GM06990 (cell line): ENCODE data around the gene TBC1D10A.

ENCODE experiments used
- DNase-seq: peaks from one replicate; pipeline ENCODE4 v3.0.0-alpha.2; 2011; ENCODE audit not compliant: insufficient read length; ENCODE audit errors: extremely low read depth
- H3K27me3 ChIP-seq: replicated peaks from 2 replicates; pipeline ENCODE4 v1.6.0; 2011; ENCODE audit warnings: low read length; ENCODE audit not compliant: control insufficient read depth, insufficient read depth
- H3K36me3 ChIP-seq: 2 replicates; pipeline ENCODE4 v1.5.1; 2011; ENCODE audit warnings: low read length; ENCODE audit not compliant: control insufficient read depth, insufficient read depth
- H3K4me3 ChIP-seq: replicated peaks from 2 replicates; pipeline ENCODE4 v1.5.1; 2011; ENCODE audit warnings: low read depth, mild to moderate bottlenecking, control low read depth, low read length
- CTCF ChIP-seq: IDR thresholded peaks from 2 replicates; pipeline ENCODE4 v1.5.1; 2011; ENCODE audit warnings: low read length, control low read depth, mild to moderate bottlenecking, inconsistent platforms; ENCODE audit not compliant: insufficient read depth, poor library complexity, severe bottlenecking

The TBC1D10A gene

GRCh38 chr22:30315962-30316576 lies 10.7 kb downstream of the TBC1D10A start:
- no peak overlapping the region for H3K4me3 ChIP-seq
- H3K27me3 ChIP-seq = no peaks in the 10 kb centered on the region
- no peak for DNase-seq
- TF ChIP-seq CTCF = no peak
- peaks cover 10% of the 10 kb centered on the region for H3K36me3 ChIP-seq

DNA sequence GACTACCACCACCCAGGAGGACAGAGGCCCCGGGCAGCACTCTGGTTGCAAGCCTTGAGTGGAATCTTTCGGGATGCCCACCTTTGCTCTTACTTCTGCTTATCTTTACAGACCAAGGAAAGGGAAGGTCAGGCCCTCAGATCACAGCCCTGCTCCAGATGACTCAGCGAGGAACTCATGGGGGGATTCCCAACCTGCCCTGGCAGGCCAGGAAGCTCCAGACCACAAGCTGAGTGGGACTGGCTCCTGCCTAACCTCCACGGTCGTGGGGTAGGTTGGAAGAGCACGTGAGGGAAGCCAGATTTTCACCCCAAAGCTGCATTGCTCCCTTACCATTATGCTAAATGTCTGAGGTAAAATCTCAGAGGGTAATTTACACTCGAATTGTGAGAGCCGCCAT lies 11.8 kb downstream of the TBC1D10A start:
- TF ChIP-seq CTCF = no peak
- peak; percentile 71 for DNase-seq
- no peaks in the 10 kb centered on the region for H3K27me3 ChIP-seq
- H3K4me3 ChIP-seq = no peak overlapping the region
- peaks cover 4% of the 10 kb centered on the region for H3K36me3 ChIP-seq

- no peak for DNase-seq
- Histone ChIP-seq H3K4me3 (no peak overlapping the region), H3K36me3 (peaks cover 1% of the 10 kb centered on the region), H3K27me3 (no peaks in the 10 kb centered on the region)
- no peak for TF ChIP-seq CTCF
These were observed 13.0 kb downstream of the TBC1D10A start for GRCh38 chr22:30313527-30314363.

DNA sequence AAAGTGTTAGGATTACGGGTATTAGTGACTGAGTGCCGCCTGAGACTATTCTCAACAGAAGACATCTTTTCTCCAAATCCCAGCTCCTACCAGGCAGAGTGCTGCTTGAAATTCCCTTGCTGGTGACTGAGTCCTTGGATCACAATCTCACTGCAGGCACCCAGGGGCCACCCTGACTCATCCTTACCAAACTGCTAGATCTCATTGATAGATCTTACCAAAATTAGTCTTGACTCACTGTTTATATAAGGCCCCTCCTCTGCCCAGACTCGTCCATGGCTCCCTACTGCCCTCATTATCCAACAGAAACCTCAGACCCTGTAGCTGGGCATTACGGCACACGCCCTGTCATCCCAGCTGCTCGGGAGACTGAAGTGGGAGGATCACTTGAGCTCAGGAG lies 14.7 kb downstream of the TBC1D10A start:
- TF ChIP-seq CTCF = no peak
- no peak for DNase-seq
- Histone ChIP-seq H3K27me3 (no peaks in the 10 kb centered on the region), H3K36me3 (no peaks in the 10 kb centered on the region), H3K4me3 (no peak overlapping the region)

GRCh38 chr22:30310881-30311771 lies 15.6 kb downstream of the TBC1D10A start:
- no peak for TF ChIP-seq CTCF
- no peak overlapping the region for H3K4me3 ChIP-seq
- no peaks in the 10 kb centered on the region for H3K27me3 ChIP-seq
- DNase-seq = no peak
- no peaks in the 10 kb centered on the region for H3K36me3 ChIP-seq
